HL-60 (cell line): ENCODE results near the gene TBCA.

ENCODE experiments used
- DNase-seq, 2 experiments: peaks; one replicate each; pipeline ENCODE4 v3.0.0-alpha.2; 2010 to 2020; ENCODE audit warnings: low read depth in 1 of 2, low spot score in 1 of 2
- H3K27ac ChIP-seq: fragments of 250-450 bp; sonication (Bioruptor Pico); replicated peaks from 2 replicates; pipeline ENCODE4 v1.5.1; 2020; ENCODE audit warnings: mild to moderate bottlenecking, moderate library complexity
- H3K27me3 ChIP-seq: fragments of 250-450 bp; sonication (Bioruptor Pico); 2 replicates; pipeline ENCODE4 v1.5.1; 2021; ENCODE audit warnings: mild to moderate bottlenecking, moderate library complexity; ENCODE audit not compliant: insufficient read depth, poor library complexity, severe bottlenecking
- H3K4me3 ChIP-seq: replicated peaks from 2 replicates; pipeline ENCODE4 v1.5.1; 2011; ENCODE audit warnings: mild to moderate bottlenecking, control low read depth, low read length; ENCODE audit not compliant: insufficient read depth
- GABPA ChIP-seq: IDR thresholded peaks from 2 replicates; pipeline ENCODE4 v1.6.1; 2012; ENCODE audit warnings: low read depth
- POLR2AphosphoS5 ChIP-seq: IDR thresholded peaks from 2 replicates; pipeline ENCODE4 v1.6.1; 2012; ENCODE audit warnings: low read depth
- SPI1 ChIP-seq: IDR thresholded peaks from 2 replicates; pipeline ENCODE4 v1.6.1; 2012; ENCODE audit warnings: low read depth, mild to moderate bottlenecking, borderline replicate concordance
- TF ChIP-seq, protein P1 (sequence below): IDR thresholded peaks from one replicate; pipeline ENCODE4 v1.5.1; 2011; ENCODE audit warnings: low read length, control low read depth, inconsistent platforms; ENCODE audit not compliant: insufficient read depth
- TF ChIP-seq, protein P2 (sequence below): IDR thresholded peaks from 2 replicates; pipeline ENCODE4 v1.6.1; 2012; ENCODE audit warnings: low read depth; ENCODE audit not compliant: insufficient replicate concordance

The TBCA gene

DNA sequence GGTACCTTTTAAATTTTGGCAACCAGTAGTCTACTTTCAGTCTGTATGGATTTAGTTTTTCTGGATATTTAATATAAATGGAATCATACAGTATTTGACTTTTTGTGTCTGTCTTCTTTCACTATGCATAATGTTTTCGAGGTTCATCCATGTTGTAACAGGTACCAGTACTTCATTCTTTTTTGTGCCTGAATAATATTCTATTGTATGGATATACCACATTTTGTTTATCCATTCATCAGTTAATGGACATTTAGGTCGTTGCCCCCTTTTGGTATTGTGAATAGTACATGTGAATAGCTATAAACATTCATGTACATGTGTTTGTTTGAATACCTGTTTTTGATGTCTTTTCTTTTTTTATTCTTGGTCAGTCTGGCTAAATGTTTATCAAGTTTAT, 19.1 kb upstream of the TBCA start:
- H3K27me3 ChIP-seq: no peaks in the 10 kb centered on the region
- DNase-seq: no peak
- no peak overlapping the region for H3K4me3 ChIP-seq
- H3K27ac ChIP-seq: no peak overlapping the region
- TF ChIP-seq, protein P1, sequence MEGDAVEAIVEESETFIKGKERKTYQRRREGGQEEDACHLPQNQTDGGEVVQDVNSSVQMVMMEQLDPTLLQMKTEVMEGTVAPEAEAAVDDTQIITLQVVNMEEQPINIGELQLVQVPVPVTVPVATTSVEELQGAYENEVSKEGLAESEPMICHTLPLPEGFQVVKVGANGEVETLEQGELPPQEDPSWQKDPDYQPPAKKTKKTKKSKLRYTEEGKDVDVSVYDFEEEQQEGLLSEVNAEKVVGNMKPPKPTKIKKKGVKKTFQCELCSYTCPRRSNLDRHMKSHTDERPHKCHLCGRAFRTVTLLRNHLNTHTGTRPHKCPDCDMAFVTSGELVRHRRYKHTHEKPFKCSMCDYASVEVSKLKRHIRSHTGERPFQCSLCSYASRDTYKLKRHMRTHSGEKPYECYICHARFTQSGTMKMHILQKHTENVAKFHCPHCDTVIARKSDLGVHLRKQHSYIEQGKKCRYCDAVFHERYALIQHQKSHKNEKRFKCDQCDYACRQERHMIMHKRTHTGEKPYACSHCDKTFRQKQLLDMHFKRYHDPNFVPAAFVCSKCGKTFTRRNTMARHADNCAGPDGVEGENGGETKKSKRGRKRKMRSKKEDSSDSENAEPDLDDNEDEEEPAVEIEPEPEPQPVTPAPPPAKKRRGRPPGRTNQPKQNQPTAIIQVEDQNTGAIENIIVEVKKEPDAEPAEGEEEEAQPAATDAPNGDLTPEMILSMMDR: no peak
- TF ChIP-seq GABPA: no peak
- TF ChIP-seq, protein P2, sequence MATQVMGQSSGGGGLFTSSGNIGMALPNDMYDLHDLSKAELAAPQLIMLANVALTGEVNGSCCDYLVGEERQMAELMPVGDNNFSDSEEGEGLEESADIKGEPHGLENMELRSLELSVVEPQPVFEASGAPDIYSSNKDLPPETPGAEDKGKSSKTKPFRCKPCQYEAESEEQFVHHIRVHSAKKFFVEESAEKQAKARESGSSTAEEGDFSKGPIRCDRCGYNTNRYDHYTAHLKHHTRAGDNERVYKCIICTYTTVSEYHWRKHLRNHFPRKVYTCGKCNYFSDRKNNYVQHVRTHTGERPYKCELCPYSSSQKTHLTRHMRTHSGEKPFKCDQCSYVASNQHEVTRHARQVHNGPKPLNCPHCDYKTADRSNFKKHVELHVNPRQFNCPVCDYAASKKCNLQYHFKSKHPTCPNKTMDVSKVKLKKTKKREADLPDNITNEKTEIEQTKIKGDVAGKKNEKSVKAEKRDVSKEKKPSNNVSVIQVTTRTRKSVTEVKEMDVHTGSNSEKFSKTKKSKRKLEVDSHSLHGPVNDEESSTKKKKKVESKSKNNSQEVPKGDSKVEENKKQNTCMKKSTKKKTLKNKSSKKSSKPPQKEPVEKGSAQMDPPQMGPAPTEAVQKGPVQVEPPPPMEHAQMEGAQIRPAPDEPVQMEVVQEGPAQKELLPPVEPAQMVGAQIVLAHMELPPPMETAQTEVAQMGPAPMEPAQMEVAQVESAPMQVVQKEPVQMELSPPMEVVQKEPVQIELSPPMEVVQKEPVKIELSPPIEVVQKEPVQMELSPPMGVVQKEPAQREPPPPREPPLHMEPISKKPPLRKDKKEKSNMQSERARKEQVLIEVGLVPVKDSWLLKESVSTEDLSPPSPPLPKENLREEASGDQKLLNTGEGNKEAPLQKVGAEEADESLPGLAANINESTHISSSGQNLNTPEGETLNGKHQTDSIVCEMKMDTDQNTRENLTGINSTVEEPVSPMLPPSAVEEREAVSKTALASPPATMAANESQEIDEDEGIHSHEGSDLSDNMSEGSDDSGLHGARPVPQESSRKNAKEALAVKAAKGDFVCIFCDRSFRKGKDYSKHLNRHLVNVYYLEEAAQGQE: no peak
- no peak for TF ChIP-seq SPI1

DNA sequence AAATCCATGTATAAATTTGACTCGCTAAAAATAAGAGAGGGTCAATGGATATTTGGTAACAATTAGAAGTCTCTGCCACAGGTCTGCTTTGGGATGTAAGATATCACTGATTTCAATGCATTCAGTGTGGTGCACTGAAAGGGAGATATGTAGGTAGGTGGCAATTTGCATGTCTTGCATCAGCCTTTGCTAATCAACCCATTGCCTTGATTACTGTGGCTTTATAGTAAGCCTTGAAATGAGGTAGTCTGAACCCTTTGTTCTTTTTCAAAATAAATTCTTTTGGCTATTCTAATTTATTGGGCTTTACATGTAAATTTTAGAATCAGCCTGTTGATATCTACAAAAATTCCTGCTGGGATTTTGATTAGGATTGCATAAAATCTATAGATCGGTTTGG, 15.8 kb upstream of the TBCA start:
- no peak overlapping the region for H3K4me3 ChIP-seq

DNA sequence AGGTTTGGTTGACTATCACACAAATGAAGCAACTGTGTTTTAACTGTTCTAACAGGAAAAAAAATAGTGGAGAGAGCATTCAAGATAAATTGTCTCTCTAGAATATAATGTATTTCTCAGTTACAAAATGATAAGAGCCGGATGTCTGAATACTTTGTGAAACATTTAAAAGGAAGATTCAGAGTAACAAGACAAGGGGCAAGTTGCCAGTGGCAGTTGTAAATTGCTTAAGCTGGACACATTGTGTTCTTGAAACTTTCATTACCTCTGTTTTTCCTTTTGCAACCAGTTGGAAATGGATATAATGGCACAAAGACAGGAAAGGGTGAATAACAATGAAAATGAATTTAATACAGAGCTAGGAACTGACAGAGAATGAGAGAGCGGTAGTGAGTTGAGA, 15.2 kb upstream of the TBCA start:
- Histone ChIP-seq H3K27me3 (no peaks in the 10 kb centered on the region), H3K27ac (no peak overlapping the region), H3K4me3 (no peak overlapping the region)
- no peak for DNase-seq
- TF ChIP-seq GABPA (no peak), POLR2AphosphoS5 (no peak), SPI1 (no peak)
- TF ChIP-seq, protein P1: no peak
- TF ChIP-seq, protein P2: no peak

More for the DNA sequence above, 15.8 kb upstream of the TBCA start:
- Histone ChIP-seq H3K27me3 (no peaks in the 10 kb centered on the region), H3K27ac (no peak overlapping the region)
- DNase-seq: no peak
- TF ChIP-seq SPI1 (no peak), POLR2AphosphoS5 (no peak), GABPA (no peak)
- TF ChIP-seq, protein P2: no peak
- TF ChIP-seq, protein P1: no peak
